GM12878 (cell line): Measurements from ENCODE around the gene CASTOR1.
A peak's percentile ranks its signal among the peaks of the same experiment; 100 is the strongest.

Source experiments
- CHD4 ChIP-seq: fragments of 200-600 bp; sonication (generic); IDR thresholded peaks from 2 replicates; pipeline ENCODE4 v1.6.1; 2016; ENCODE audit warnings: mild to moderate bottlenecking
- CTCF ChIP-seq, 3 experiments: IDR thresholded peaks in 2 of 3; conservative IDR thresholded peaks in 1 of 3; 2 replicates each; pipeline ENCODE4 v1.5.1; 2011; ENCODE audit warnings: low read depth in 3 of 3, low read length in 3 of 3, mild to moderate bottlenecking in 3 of 3, control low read depth in 2 of 3, moderate library complexity in 2 of 3, inconsistent platforms in 1 of 3, mixed read lengths in 1 of 3; ENCODE audit not compliant: control insufficient read depth in 2 of 3, insufficient read depth in 1 of 3; ENCODE audit errors: extremely low read depth in 1 of 3
- EP300 ChIP-seq, 2 experiments: fragments of 150-350 bp in 1 of 2; IDR thresholded peaks; 2 replicates each; pipeline ENCODE4 v1.6.1; 2011 to 2012; ENCODE audit warnings: low read depth in 2 of 2, low read length in 2 of 2, borderline replicate concordance in 1 of 2, improper control_type of control experiment in 1 of 2, inconsistent platforms in 1 of 2; ENCODE audit not compliant: control insufficient read depth in 1 of 2
- EZH2 ChIP-seq: IDR thresholded peaks from 2 replicates; pipeline ENCODE4 v1.6.1; 2012; ENCODE audit warnings: low read depth, mild to moderate bottlenecking, control low read depth, inconsistent platforms, low read length, borderline replicate concordance; ENCODE audit not compliant: control insufficient read depth
- GABPA ChIP-seq: IDR thresholded peaks from 2 replicates; pipeline ENCODE4 v1.6.1; 2014; ENCODE audit warnings: antibody characterized with exemption, low read depth, mild to moderate bottlenecking, inconsistent platforms
- MYC ChIP-seq: IDR thresholded peaks from 2 replicates; pipeline ENCODE4 v1.6.1; 2011; ENCODE audit warnings: mild to moderate bottlenecking, low read length, moderate library complexity, inconsistent platforms; ENCODE audit not compliant: insufficient read depth, insufficient replicate concordance, insufficient read length, severe bottlenecking
- POLR2AphosphoS5 ChIP-seq: IDR thresholded peaks from 2 replicates; pipeline ENCODE4 v1.6.1; 2011; ENCODE audit warnings: mild to moderate bottlenecking, low read length, inconsistent platforms
- SP1 ChIP-seq: IDR thresholded peaks from one replicate; pipeline ENCODE4 v1.6.1; 2011; ENCODE audit warnings: low read depth, low read length
- ZBTB40 ChIP-seq: fragments of 450-650 bp; IDR thresholded peaks from 2 replicates; pipeline ENCODE4 v1.6.1; 2016; ENCODE audit warnings: mild to moderate bottlenecking, moderate library complexity, borderline replicate concordance
- ZSCAN29 ChIP-seq: fragments of 450-650 bp; IDR thresholded peaks from 2 replicates; pipeline ENCODE4 v1.6.1; 2017; ENCODE audit warnings: mild to moderate bottlenecking, moderate library complexity

GRCh38 chr22:30265823-30266444 is 23.4 kb downstream of the CASTOR1 start:
- TF ChIP-seq GABPA, result no peak
- no peak for TF ChIP-seq SP1
- no peak for TF ChIP-seq ZSCAN29
- TF ChIP-seq ZBTB40, result no peak; the same call in 1 of the 2 replicates
- no peak for TF ChIP-seq EZH2
- no peak for TF ChIP-seq CTCF (IDR thresholded peaks at IDR 0.05 in 2 of 3, conservative IDR thresholded peaks at IDR 0.05 in 1 of 3; ENCODE audit: control insufficient read depth in 2 of 3, extremely low read depth in 1 of 3, insufficient read depth in 1 of 3, low read depth in 3 of 3, low read length in 3 of 3)
- no peak for TF ChIP-seq CHD4
- TF ChIP-seq MYC, result peak; percentile 79
- TF ChIP-seq POLR2AphosphoS5, result peak; percentile 87
- no peak for TF ChIP-seq EP300 (IDR thresholded peaks at IDR 0.05; ENCODE audit: borderline replicate concordance in 1 of 2, control insufficient read depth in 1 of 2, low read depth in 2 of 2, low read length in 2 of 2)
